ENCODE results near the gene RAB40C. TPM values are rescaled to one million over a fixed set of nuclear protein-coding genes. Genes with fewer than 3 reads are reported as not detected.

The RAB40C gene
- total RNA-seq, 1 donor from 2014 or later, result 30.6 TPM

DNA sequence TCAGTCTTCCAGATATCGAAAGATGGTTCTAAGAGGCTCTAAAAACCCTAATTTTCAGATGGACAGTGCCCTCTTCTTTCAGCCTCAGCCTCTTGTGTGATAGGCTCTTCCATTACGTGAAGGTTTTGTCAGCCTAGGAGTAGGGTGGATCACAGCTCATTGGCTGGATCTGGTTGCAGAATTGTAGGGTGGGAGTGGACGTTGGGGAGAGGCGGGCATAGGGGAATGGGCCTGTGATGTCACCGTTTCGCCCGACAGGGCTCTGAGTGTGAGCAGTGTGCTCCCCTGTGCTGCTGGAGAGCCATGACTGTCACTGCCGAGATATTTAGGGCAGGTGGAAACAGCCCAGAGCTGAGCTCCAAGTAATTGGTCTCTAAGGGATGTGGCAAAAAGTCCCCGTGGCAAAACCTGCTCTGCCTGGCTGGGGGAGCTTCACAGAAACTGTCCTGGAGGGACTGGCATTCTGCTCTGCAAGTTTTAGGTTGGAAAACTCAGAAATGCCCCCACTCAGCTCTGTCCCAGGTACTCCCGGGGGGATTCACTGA is 34.7 kb downstream of the RAB40C start:
- Mint-ChIP-seq H3K4me1 (ENCODE audit: low read depth) (peaks cover 9% of the 10 kb centered on the region), H3K9me3 (ENCODE audit: low read depth) (no peaks in the 10 kb centered on the region), H3K27ac (peak overlapping the region; percentile 52), H3K27me3 (no peaks in the 10 kb centered on the region), H3K4me3 (ENCODE audit: low read depth) (no peak overlapping the region), H3K36me3 (ENCODE audit: insufficient read depth) (peaks cover 6% of the 10 kb centered on the region)
- no peak for DNase-seq (ENCODE audit: low spot score, unreplicated experiment)
- TF ChIP-seq, protein P1, sequence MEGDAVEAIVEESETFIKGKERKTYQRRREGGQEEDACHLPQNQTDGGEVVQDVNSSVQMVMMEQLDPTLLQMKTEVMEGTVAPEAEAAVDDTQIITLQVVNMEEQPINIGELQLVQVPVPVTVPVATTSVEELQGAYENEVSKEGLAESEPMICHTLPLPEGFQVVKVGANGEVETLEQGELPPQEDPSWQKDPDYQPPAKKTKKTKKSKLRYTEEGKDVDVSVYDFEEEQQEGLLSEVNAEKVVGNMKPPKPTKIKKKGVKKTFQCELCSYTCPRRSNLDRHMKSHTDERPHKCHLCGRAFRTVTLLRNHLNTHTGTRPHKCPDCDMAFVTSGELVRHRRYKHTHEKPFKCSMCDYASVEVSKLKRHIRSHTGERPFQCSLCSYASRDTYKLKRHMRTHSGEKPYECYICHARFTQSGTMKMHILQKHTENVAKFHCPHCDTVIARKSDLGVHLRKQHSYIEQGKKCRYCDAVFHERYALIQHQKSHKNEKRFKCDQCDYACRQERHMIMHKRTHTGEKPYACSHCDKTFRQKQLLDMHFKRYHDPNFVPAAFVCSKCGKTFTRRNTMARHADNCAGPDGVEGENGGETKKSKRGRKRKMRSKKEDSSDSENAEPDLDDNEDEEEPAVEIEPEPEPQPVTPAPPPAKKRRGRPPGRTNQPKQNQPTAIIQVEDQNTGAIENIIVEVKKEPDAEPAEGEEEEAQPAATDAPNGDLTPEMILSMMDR (IDR thresholded peaks at IDR 0.05; ENCODE audit: unreplicated experiment), result no peak

DNA sequence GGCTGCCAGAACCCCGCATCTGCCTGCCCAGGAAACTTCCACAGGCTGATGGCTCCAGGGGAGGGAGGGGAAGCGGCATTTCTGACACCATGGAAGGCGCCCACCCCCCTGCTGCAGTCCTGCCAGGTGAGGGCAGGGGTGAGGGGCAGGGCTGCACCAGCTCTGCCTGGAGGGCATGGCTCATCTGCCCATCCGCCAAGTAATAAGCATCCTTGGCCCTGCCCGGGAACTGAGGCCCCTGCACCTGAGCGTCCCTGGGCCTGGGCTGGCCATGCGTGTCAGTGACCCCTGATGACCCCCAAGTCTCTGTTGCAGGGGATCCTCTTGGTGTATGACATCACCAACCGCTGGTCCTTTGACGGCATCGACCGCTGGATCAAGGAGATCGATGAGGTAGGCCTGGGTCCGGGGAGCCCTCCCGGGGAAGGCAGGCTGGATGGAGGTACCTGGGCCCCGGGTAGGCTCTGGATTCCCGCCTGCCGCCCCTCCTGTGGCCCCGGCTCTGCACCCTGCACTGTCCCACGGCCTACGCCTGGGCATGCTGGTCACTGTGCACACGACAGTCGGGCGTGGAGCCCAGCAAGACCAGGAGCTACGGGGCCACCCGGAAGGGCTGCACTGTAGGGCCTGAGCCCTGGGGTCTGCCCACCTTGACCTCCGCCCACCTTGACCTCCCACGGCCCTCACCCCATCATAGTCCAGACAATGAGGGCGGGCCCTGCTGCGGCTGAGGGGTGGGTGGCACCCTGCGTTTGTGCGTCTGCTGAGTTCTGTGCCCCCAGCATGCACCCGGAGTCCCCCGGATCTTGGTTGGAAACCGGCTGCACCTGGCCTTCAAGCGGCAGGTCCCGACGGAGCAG is 35.5 kb downstream of the RAB40C start:
- Mint-ChIP-seq H3K27ac (no peak overlapping the region), H3K9me3 (ENCODE audit: low read depth) (no peaks in the 10 kb centered on the region), H3K36me3 (ENCODE audit: insufficient read depth) (peaks cover 6% of the 10 kb centered on the region), H3K4me1 (ENCODE audit: low read depth) (peaks cover 11% of the 10 kb centered on the region), H3K4me3 (ENCODE audit: low read depth) (no peak overlapping the region), H3K27me3 (no peaks in the 10 kb centered on the region)
- TF ChIP-seq, protein P1 (IDR thresholded peaks at IDR 0.05; ENCODE audit: unreplicated experiment), result no peak
- no peak for DNase-seq (ENCODE audit: low spot score, unreplicated experiment)

DNA sequence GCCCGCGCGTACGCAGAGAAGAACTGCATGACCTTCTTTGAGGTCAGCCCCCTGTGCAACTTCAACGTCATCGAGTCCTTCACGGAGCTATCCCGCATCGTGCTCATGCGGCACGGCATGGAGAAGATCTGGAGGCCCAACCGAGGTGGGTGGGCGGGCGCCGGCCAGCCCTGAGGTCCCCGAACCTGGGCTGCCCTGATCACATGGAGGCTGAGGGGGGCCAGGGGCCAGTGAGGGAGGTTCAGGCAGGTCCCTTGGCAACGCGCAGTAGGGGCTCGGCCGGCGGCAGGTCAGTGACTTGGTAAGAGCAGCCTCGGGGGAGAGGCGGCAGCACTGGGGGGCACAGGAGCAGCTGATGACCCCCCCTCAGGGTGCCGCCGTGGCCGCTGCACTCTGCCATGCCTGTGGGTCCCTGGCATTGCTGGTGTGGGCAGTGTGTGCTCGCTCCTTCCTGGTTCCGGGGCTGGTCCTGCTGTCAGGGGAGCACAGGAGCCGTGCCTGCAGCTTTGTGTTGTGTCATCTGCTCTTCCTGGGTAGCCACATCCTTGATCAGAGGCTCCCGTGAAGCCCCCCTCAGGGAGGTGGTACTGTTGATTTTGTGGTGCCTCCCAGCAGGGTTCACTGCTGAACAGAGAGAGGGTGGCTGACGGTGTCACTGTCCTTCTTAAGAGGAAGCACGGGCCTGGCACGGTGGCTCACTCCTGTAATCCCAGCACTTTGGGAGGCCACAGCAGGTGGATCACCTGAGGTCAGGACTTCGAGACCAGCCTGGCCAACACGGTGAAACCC is 36.3 kb downstream of the RAB40C start:
- no peaks in the 10 kb centered on the region for H3K27me3 Mint-ChIP-seq
- peak overlapping the region; percentile 56 for H3K27ac Mint-ChIP-seq
- H3K36me3 Mint-ChIP-seq (ENCODE audit: insufficient read depth), result peaks cover 6% of the 10 kb centered on the region
- H3K9me3 Mint-ChIP-seq (ENCODE audit: low read depth), result no peaks in the 10 kb centered on the region
- DNase-seq (ENCODE audit: low spot score, unreplicated experiment), result no peak
- peaks cover 11% of the 10 kb centered on the region for H3K4me1 Mint-ChIP-seq (ENCODE audit: low read depth)
- TF ChIP-seq, protein P1 (IDR thresholded peaks at IDR 0.05; ENCODE audit: unreplicated experiment), result no peak
- no peak overlapping the region for H3K4me3 Mint-ChIP-seq (ENCODE audit: low read depth)

DNA sequence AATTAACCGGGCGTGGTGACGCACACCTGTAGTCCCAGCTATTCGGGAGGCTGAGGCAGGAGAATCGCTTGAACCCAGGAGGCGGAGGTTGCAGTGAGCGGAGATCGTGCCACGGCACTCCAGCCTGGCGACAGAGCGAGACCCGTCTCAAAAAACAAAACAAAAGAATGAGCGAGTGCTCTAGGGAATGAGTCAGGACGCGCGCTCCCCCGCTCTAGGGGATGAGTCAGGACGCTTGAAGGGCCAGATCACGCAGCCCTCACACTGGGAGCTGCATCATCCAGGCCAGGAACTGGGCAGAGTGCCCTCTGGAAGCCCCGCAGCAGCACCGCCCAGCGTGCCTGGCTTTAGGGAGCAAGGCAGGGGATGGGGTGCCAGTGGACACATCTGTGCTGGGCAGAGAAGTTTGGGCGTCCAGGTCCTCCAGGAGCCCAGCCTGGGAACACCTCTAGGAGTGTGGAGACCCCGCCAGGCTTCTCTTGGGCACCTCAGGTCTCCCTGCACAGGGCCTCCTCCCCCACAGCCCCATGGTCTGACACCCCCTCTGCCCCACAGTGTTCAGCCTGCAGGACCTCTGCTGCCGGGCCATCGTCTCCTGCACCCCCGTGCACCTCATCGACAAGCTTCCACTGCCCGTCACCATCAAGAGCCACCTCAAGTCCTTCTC is 37.1 kb downstream of the RAB40C start:
- Mint-ChIP-seq H3K27ac (peak overlapping the region; percentile 56), H3K4me3 (ENCODE audit: low read depth) (no peak overlapping the region), H3K36me3 (ENCODE audit: insufficient read depth) (peaks cover 6% of the 10 kb centered on the region), H3K9me3 (ENCODE audit: low read depth) (no peaks in the 10 kb centered on the region), H3K4me1 (ENCODE audit: low read depth) (peaks cover 11% of the 10 kb centered on the region), H3K27me3 (no peaks in the 10 kb centered on the region)
- DNase-seq (ENCODE audit: low spot score, unreplicated experiment), result no peak
- TF ChIP-seq, protein P1 (IDR thresholded peaks at IDR 0.05; ENCODE audit: unreplicated experiment), result no peak

Data from progenitor cell of endocrine pancreas (in vitro differentiated cells).